CD8-positive, alpha-beta memory T cell (primary cell): Measurements from ENCODE around the gene OGG1. TPM values are rescaled to one million over a fixed set of nuclear protein-coding genes. Genes with fewer than 3 reads are reported as not detected.
A peak's percentile ranks its signal among the peaks of the same experiment; 100 is the strongest.

ENCODE experiments used
- CTCF ChIA-PET: fragments of 350-600 bp; sonication (Branson Sonifier 250); formaldehyde crosslinking; loops from one replicate; lab custom pipeline; 2021; ENCODE audit warnings: antibody characterized with exemption; lab: Charles Lee
- POLR2A ChIA-PET: fragments of 350-600 bp; sonication (Branson Sonifier 250); formaldehyde crosslinking; loops from one replicate; lab custom pipeline; 2021; ENCODE audit warnings: antibody characterized with exemption; lab: Charles Lee
- DNase-seq, 5 donors: peaks; one replicate each; pipeline versions ENCODE4 v3.0.0 to v3.0.0-alpha.2; 2020 to 2022; ENCODE audit warnings: mixed read lengths in 1 of 5
- H3K27ac ChIP-seq: one replicate; pipeline ENCODE4 v1.7.0; 2013; ENCODE audit warnings: low read depth, mild to moderate bottlenecking, low read length, moderate library complexity
- H3K27me3 ChIP-seq: 2 replicates; pipeline ENCODE4 v1.7.0; 2013; ENCODE audit warnings: low read length, mild to moderate bottlenecking; ENCODE audit not compliant: insufficient read depth, poor library complexity, severe bottlenecking
- H3K36me3 ChIP-seq: 2 replicates; pipeline ENCODE4 v1.7.0; 2013; ENCODE audit warnings: mild to moderate bottlenecking, low read length, moderate library complexity; ENCODE audit not compliant: insufficient read depth
- H3K4me1 ChIP-seq: 2 replicates; pipeline ENCODE4 v1.7.0; 2013; ENCODE audit warnings: mild to moderate bottlenecking, low read length, moderate library complexity; ENCODE audit not compliant: insufficient read depth
- H3K4me3 ChIP-seq: 2 replicates; pipeline ENCODE4 v1.7.0; 2013; ENCODE audit warnings: mild to moderate bottlenecking, low read length
- H3K9me3 ChIP-seq: 2 replicates; pipeline ENCODE4 v1.7.0; 2013; ENCODE audit warnings: mild to moderate bottlenecking, low read length
- H3K27ac Mint-ChIP-seq, 8 donors: one replicate each; pipeline ENCODE4 v1.8.0; 2020 to 2021; ENCODE audit warnings: mixed read lengths in 8 of 8, mild to moderate bottlenecking in 6 of 8, inconsistent platforms in 3 of 8, moderate library complexity in 3 of 8
- H3K27me3 Mint-ChIP-seq, 2 donors: one replicate each; pipeline ENCODE4 v1.8.0; 2020 to 2021; ENCODE audit warnings: mixed read lengths in 2 of 2, mild to moderate bottlenecking in 1 of 2, moderate library complexity in 1 of 2
- H3K36me3 Mint-ChIP-seq, 3 donors: one replicate each; pipeline ENCODE4 v1.8.0; 2020 to 2021; ENCODE audit warnings: mixed read lengths in 3 of 3, inconsistent platforms in 1 of 3, mild to moderate bottlenecking in 1 of 3
- H3K4me1 Mint-ChIP-seq, 3 donors: one replicate each; pipeline ENCODE4 v1.8.0; 2020 to 2021; ENCODE audit warnings: mixed read lengths in 3 of 3, inconsistent platforms in 1 of 3, mild to moderate bottlenecking in 1 of 3
- H3K4me3 Mint-ChIP-seq, 7 donors: one replicate each; pipeline ENCODE4 v1.8.0; 2020 to 2021; ENCODE audit warnings: mixed read lengths in 7 of 7, mild to moderate bottlenecking in 6 of 7, moderate library complexity in 4 of 7, inconsistent platforms in 2 of 7
- H3K9me3 Mint-ChIP-seq, 5 donors: one replicate each; pipeline ENCODE4 v1.8.0; 2020 to 2022; ENCODE audit warnings: mixed read lengths in 5 of 5, mild to moderate bottlenecking in 3 of 5, moderate library complexity in 2 of 5, inconsistent platforms in 1 of 5
- polyA plus RNA-seq: library from polyadenylated mRNA; unstranded; fragments of 300-500 nt; fragmentation: Illumina TruSeq; gene quantifications from one replicate; pipeline ENCODE4 v1.2.3, GENCODE V29; 2021
- total RNA-seq, 2 experiments: library from RNA; stranded (reverse); gene quantifications; one replicate each; pipeline ENCODE4 v1.2.3, GENCODE V29; 2021

OGG1 gene
- total RNA-seq (10 to 100 TPM; 30.5 to 32.1 TPM), polyA plus RNA-seq (25.8 TPM)

- H3K27me3 Mint-ChIP-seq, result peaks cover 0 to 4% of the 10 kb centered on the region in 2 donors
- Histone ChIP-seq H3K9me3 (no peaks in the 10 kb centered on the region), H3K4me1 (peaks cover 30% of the 10 kb centered on the region), H3K27me3 (no peaks in the 10 kb centered on the region), H3K27ac (peak within 1 kb of the TSS; percentile 76), H3K36me3 (peaks cover 25% of the 10 kb centered on the region), H3K4me3 (peak within 1 kb of the TSS; percentile 95)
- H3K4me1 Mint-ChIP-seq, result peaks cover 39 to 54% (median 46%) of the 10 kb centered on the region in 3 donors
- DNase-seq, result peak; percentile 93 to 97 (median 96)
- peaks cover 0 to 2% (median 0%) of the 10 kb centered on the region in 5 donors for H3K9me3 Mint-ChIP-seq
- H3K36me3 Mint-ChIP-seq, result peaks cover 0 to 81% (median 11%) of the 10 kb centered on the region in 3 donors
- peak within 1 kb of the TSS; percentile 91 to 97 (median 94) for H3K4me3 Mint-ChIP-seq
- ChIA-PET CTCF (interaction anchor here (0.9 to 2.2 kb wide), 6 partner anchors 17 to 59 kb away, joined by 3 to 8 read pairs (median 4); partner anchors contain the start of genes ARPC4 and TADA3), POLR2A (interaction anchor here (0.8 to 2.5 kb wide), 5 partner anchors 18 to 353 kb away, joined by 3 to 23 read pairs (median 5); partner anchors contain the start of genes ARPC4, BRPF1, RPUSD3 and TADA3)
- H3K27ac Mint-ChIP-seq, result peak within 1 kb of the TSS; percentile 83 to 98 (median 92)
Observed at GRCh38 chr3:9749645-9750555, at the start of gene OGG1. Gene OGG1 (plus strand): TSS chr3:9749952. CDS start chr3:9750287, 335 bp downstream.

GRCh38 chr3:9700536-9700935, 49.2 kb upstream of the OGG1 start:
- Mint-ChIP-seq H3K4me1 (peaks cover 7 to 23% (median 9%) of the 10 kb centered on the region in 3 donors), H3K9me3 (no peaks in the 10 kb centered on the region), H3K4me3 (no peak overlapping the region), H3K27me3 (peaks cover 11 to 18% of the 10 kb centered on the region in 2 donors), H3K27ac (peak overlapping the region in 2 of 8 donors; percentile 21 to 84), H3K36me3 (peaks cover 9 to 71% (median 10%) of the 10 kb centered on the region in 3 donors)
- POLR2A ChIA-PET, result no interaction called here
- Histone ChIP-seq H3K9me3 (no peaks in the 10 kb centered on the region), H3K36me3 (peaks cover 1% of the 10 kb centered on the region), H3K4me3 (no peak overlapping the region), H3K27ac (no peak overlapping the region), H3K27me3 (peaks cover 9% of the 10 kb centered on the region), H3K4me1 (peaks cover 5% of the 10 kb centered on the region)
- CTCF ChIA-PET, result interaction anchor here (0.7 kb wide), 1 partner anchor 27 kb away, joined by 3 read pairs; no protein-coding TSS in a partner anchor
- no peak for DNase-seq

GRCh38 chr3:9701006-9701405, 48.7 kb upstream of the OGG1 start:
- H3K4me1 ChIP-seq, result peaks cover 5% of the 10 kb centered on the region
- DNase-seq, result peak in 1 of 5 donors; percentile 17
- Mint-ChIP-seq H3K4me3 (no peak overlapping the region), H3K27ac (no peak overlapping the region), H3K27me3 (peaks cover 15 to 18% of the 10 kb centered on the region in 2 donors), H3K9me3 (no peaks in the 10 kb centered on the region), H3K4me1 (peaks cover 7 to 26% (median 9%) of the 10 kb centered on the region in 3 donors), H3K36me3 (peaks cover 9 to 67% (median 10%) of the 10 kb centered on the region in 3 donors)
- POLR2A ChIA-PET, result no interaction called here
- CTCF ChIA-PET, result interaction anchor here (0.7 kb wide), 1 partner anchor 27 kb away, joined by 3 read pairs; no protein-coding TSS in a partner anchor
- H3K4me3 ChIP-seq, result no peak overlapping the region
- H3K27ac ChIP-seq, result no peak overlapping the region
- H3K27me3 ChIP-seq, result peaks cover 9% of the 10 kb centered on the region
- H3K36me3 ChIP-seq, result no peaks in the 10 kb centered on the region
- no peaks in the 10 kb centered on the region for H3K9me3 ChIP-seq

DNA sequence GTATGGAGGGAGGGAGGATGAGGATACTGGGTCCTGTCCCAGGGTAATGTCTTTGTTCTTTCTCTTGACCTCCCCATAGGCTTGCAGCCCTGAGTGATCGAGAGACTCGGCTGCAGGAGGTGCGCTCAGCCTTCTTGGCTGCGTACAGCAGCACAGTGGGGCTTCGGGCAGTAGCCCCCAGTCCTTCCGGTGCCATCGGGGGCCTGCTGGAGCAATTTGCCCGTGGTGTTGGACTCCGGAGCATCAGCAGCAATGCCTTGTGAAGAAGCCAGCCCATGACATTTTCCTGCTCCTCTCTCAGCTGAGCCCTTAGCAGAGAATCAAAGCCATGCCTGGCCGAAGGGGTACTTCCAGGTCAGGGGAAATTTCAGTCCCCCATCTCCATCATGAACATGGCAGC, 48.0 kb upstream of the OGG1 start:
- peaks cover 7 to 26% (median 10%) of the 10 kb centered on the region in 3 donors for H3K4me1 Mint-ChIP-seq
- no peaks in the 10 kb centered on the region for H3K9me3 Mint-ChIP-seq
- H3K27ac Mint-ChIP-seq, result no peak overlapping the region
- CTCF ChIA-PET, result no interaction called here
- Histone ChIP-seq H3K4me3 (no peak overlapping the region), H3K36me3 (no peaks in the 10 kb centered on the region), H3K4me1 (peaks cover 5% of the 10 kb centered on the region), H3K27me3 (peaks cover 9% of the 10 kb centered on the region), H3K27ac (no peak overlapping the region), H3K9me3 (no peaks in the 10 kb centered on the region)
- POLR2A ChIA-PET, result no interaction called here
- H3K27me3 Mint-ChIP-seq, result peaks cover 20 to 24% of the 10 kb centered on the region in 2 donors
- peaks cover 9 to 60% (median 13%) of the 10 kb centered on the region in 3 donors for H3K36me3 Mint-ChIP-seq
- H3K4me3 Mint-ChIP-seq, result no peak overlapping the region
- peak in 1 of 5 donors; percentile 3 for DNase-seq

DNA sequence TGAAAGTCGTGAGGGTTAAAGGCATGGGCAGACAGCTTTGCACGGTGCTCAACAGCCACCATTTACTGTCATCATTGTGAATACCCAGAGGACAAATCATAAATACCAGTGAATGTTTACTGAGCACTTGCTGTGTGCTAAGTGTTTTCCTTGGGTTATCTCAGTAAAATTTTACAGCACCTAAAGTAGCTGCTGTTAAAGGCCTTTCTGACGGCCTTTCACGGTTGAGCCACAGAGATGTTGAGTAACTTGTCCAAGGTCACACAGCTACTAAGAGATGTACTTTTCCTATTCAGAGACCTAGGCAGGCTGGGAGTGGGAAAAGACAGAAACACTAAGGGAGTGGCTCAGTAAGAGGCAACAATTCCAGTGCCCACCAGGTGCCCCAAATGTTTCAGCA, 46.5 kb upstream of the OGG1 start:
- Mint-ChIP-seq H3K4me1 (peaks cover 7 to 26% (median 10%) of the 10 kb centered on the region in 3 donors), H3K4me3 (peak overlapping the region in 4 of 7 donors; percentile 5 to 31 (median 20)), H3K27me3 (peaks cover 20 to 24% of the 10 kb centered on the region in 2 donors), H3K27ac (no peak overlapping the region), H3K9me3 (no peaks in the 10 kb centered on the region), H3K36me3 (peaks cover 9 to 44% (median 15%) of the 10 kb centered on the region in 3 donors)
- Histone ChIP-seq H3K9me3 (no peaks in the 10 kb centered on the region), H3K36me3 (no peaks in the 10 kb centered on the region), H3K27me3 (peaks cover 9% of the 10 kb centered on the region), H3K27ac (no peak overlapping the region), H3K4me3 (no peak overlapping the region), H3K4me1 (peaks cover 5% of the 10 kb centered on the region)
- DNase-seq, result no peak
- POLR2A ChIA-PET, result interaction anchor here (0.6 kb wide), 2 partner anchors 292 to 1338 kb away, joined by 3 to 4 read pairs; no protein-coding TSS in a partner anchor
- CTCF ChIA-PET, result no interaction called here

DNA sequence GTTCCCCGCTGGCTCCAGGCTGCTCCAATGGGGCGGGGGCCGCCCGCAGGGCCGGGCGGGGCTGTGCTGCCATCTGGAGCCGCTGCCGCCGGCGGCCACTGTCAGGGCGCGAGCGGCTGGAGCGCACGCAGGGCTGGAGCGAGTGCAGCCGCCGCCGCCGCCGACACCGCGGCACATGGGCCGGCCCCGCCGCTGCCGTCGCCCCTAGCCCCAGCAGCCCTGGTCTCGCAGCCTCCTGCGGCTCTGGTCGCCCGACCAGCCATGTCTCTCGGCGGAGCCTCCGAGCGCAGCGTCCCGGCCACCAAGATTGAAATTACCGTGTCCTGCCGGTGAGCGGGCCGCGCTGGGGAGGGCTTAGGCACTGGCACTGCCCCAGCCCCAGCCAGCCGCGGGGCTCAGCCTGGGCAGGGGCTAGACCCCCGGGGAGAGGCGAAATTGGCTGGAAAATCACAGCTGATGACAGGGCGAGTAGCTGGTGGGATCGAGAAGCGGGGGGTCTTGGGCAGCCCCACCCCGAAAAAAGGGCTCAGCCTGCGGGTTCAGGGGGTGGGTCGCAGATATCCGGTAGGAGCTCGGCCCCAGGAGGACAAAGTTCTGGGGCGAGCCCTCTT, 45.9 kb upstream of the OGG1 start, which contains the start of gene CPNE9:
CPNE9 (plus strand) TSS at position 98 of the 611 bp plus-strand sequence; CDS start at position 262, 164 bp downstream.
- CTCF ChIA-PET, result no interaction called here
- H3K9me3 Mint-ChIP-seq, result no peaks in the 10 kb centered on the region
- Histone ChIP-seq H3K9me3 (no peaks in the 10 kb centered on the region), H3K27me3 (peaks cover 9% of the 10 kb centered on the region), H3K4me3 (no peak within 1 kb of the TSS), H3K27ac (no peak within 1 kb of the TSS), H3K4me1 (peaks cover 5% of the 10 kb centered on the region), H3K36me3 (no peaks in the 10 kb centered on the region)
- peak within 1 kb of the TSS in 2 of 8 donors; percentile 6 to 15 for H3K27ac Mint-ChIP-seq
- peaks cover 7 to 26% (median 10%) of the 10 kb centered on the region in 3 donors for H3K4me1 Mint-ChIP-seq
- no peak for DNase-seq
- H3K27me3 Mint-ChIP-seq, result peaks cover 20 to 24% of the 10 kb centered on the region in 2 donors
- POLR2A ChIA-PET, result interaction anchor here (0.6 kb wide), 1 partner anchor 292 kb away, joined by 3 read pairs; no protein-coding TSS in a partner anchor
- H3K36me3 Mint-ChIP-seq, result peaks cover 9 to 38% (median 15%) of the 10 kb centered on the region in 3 donors
- H3K4me3 Mint-ChIP-seq, result peak within 1 kb of the TSS in 6 of 7 donors; percentile 31 to 80 (median 62)
